Heart right ventricle (tissue), 16 donors: ENCODE data around the gene PCDHGA8. TPM values are rescaled to one million over a fixed set of nuclear protein-coding genes. Genes with fewer than 3 reads are reported as not detected.

Experiments
- ATAC-seq, 8 donors: fragments of 200-7000 bp; cut with Tn5 transposase; one replicate each; pipeline ENCODE4 v1.9.1; 2020; ENCODE audit warnings: mild to moderate bottlenecking in 8 of 8, moderate library complexity in 8 of 8, moderate number of reproducible peaks in 1 of 8
- DNase-seq, 2 donors: peaks; one replicate each; pipeline ENCODE4 v3.0.0-alpha.2; 2020
- H3K27ac ChIP-seq, 10 donors: fragments of 200-600 bp; sonication (generic) in 2 of 10; one replicate each; pipeline versions ENCODE4 v1.5.0 to v1.8.0; 2020 to 2022; ENCODE audit warnings: mild to moderate bottlenecking in 3 of 10
- H3K27me3 ChIP-seq, 7 donors: fragments of 200-600 bp; one replicate each; pipeline ENCODE4 v1.8.0; 2021 to 2022; ENCODE audit warnings: mild to moderate bottlenecking in 2 of 7
- H3K36me3 ChIP-seq, 9 donors: fragments of 200-600 bp; sonication (generic) in 1 of 9; one replicate each; pipeline versions ENCODE4 v1.5.0 to v1.8.0; 2020 to 2022; ENCODE audit warnings: mild to moderate bottlenecking in 2 of 9
- H3K4me1 ChIP-seq, 9 donors: fragments of 200-600 bp; sonication (generic) in 1 of 9; one replicate each; pipeline versions ENCODE4 v1.5.0 to v1.8.0; 2020 to 2022; ENCODE audit warnings: mild to moderate bottlenecking in 4 of 9
- H3K4me3 ChIP-seq, 10 donors: fragments of 200-600 bp; sonication (generic) in 2 of 10; one replicate each; pipeline versions ENCODE4 v1.5.0 to v1.8.0; 2020 to 2022; ENCODE audit warnings: mild to moderate bottlenecking in 7 of 10, moderate library complexity in 2 of 10
- H3K9me3 ChIP-seq, 11 donors: fragments of 200-600 bp in 10 of 11; sonication (generic) in 2 of 11; one replicate each; pipeline versions ENCODE4 v1.5.0 to v1.8.0; 2013 to 2022; ENCODE audit warnings: mild to moderate bottlenecking in 2 of 11, control low read depth in 1 of 11, moderate library complexity in 1 of 11
- WGBS, 2 donors: extraction: QIAGEN DNeasy Blood & Tissue Kit; methylation state at CpG; one replicate each; pipeline ENCODE4 v1.1.7; 2013; ENCODE audit warnings: inconsistent platforms in 1 of 2; 5-methylcytosine and 5-hydroxymethylcytosine counted together
- intact Hi-C, 10 donors: fragments of 100-400 bp; cut with DNase I; formaldehyde crosslinking; loops; one replicate each; pipeline versions ENCODE4 v1.11.1 to v1.14.2; 2022
- polyA plus RNA-seq, 2 donors: library from polyadenylated mRNA; stranded (reverse); fragments of 200-250 nt; gene quantifications; one replicate each; pipeline ENCODE4 v1.2.3, GENCODE V29; 2013
- total RNA-seq, 10 donors: library from RNA; stranded (reverse); fragmentation: NEBNext Ultra II Directional in 3 of 10; extraction: Animal tissue kit (Norgen Biotek cat#: 25700) in 3 of 10; gene quantifications; one replicate each; pipeline versions ENCODE4 v1.2.1 to v1.2.4, GENCODE V29; 2021 to 2023
- TF ChIP-seq, protein P1 (sequence below), 9 donors: fragments of 200-600 bp; sonication (generic) in 2 of 9; IDR thresholded peaks; one replicate each; pipeline versions ENCODE4 v1.5.0 to v1.8.0; 2021 to 2022; ENCODE audit warnings: antibody characterized with exemption in 9 of 9, mild to moderate bottlenecking in 5 of 9, moderate library complexity in 1 of 9
- donor health status: Arrhythmogenic right ventricular cardiomyopathy.
- donor health status: ischemic (EF 13 %, LVEDD 7.1; RV severe dilation, severe dysfunction).
- donor health status: healthy with polysubstance abuse.
- donor health status: DM: no; HTN: yes; CAD: no.
- donor health status: DM: no; HTN: no; CAD: no.
- donor health status: ischemic (EF 25% LVEDD 6.9; RV normal size, moderate dysfunction).
- donor health status: ischemic (EF 25% LVEDD 5.7; RV mildly dilated, moderate dysfunction).
- donor health status: healthy.
- donor health status: DM: yes; HTN: yes; CAD: no.
- donor health status: Ischemic cardiomyopathy.
- donor health status: ischemic (EF 35%, LVEDD 5.7; RV mildly dilated, moderate dysfunction).
- donor health status: nonischemic (EF 11% LVEDD 7.7; RV severe dilation, severe dysfunction).
- donor health status: DM: yes; HTN: yes; CAD: no.
- donor health status: PGD.
- donor health status: ischemic (EF 29% LVEDD 5.4; RV normal size, mild dysfunction).
- donor health status: nonischemic (EF 23%, LVEDD 6.1; RV moderate dilation, normal function).

PCDHGA8 gene
- total and polyA plus RNA-seq, 12 donors: 0.28 to 11.2 (median 8.5) TPM

DNA sequence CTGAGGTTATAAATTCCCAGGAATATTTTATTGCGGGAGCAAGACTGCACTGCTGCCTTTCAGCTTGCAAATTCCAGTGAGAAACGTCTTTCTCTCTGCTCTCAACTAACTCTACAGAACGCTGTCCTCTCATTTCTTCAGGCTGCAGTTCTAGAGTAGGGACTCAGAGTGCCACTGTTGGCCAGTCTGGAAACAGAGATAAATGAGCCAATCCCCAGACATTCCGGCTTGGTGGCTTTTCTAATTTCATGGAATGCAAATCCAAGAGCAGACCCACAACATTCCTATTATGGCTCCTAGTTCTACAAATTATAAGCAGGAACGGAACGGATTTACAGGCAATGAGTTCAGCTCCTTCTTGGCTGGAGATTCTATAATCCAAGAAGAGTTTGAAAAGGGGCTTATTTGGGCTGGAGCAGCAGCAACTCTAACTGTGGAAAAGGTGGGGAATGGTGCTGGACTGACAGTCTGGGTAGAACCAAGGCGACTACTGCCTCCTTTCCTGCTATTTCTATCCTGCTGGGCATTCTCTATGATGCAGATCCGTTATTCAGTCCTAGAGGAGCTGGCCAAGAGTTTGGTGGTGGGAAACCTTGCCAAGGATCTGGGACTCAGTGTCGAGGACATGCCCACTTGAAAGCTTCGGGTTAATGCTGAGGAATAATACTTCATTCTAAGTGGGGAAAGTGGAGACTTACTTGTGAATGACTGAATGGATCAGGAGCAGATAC lies 47.1 kb downstream of the PCDHGA8 start:
- no peak overlapping the region for H3K4me3 ChIP-seq
- intact Hi-C loops: loop anchor here in 1 of 10 donors (5.0 kb wide), 1 partner anchor 38 kb away; the partner anchor contains the start of gene PCDHGC3
- peaks cover 0 to 16% (median 0%) of the 10 kb centered on the region in 9 donors for H3K4me1 ChIP-seq
- 60 to 66% methylated on average over 10 of the region's 10 CpGs for WGBS, 2 donors
- H3K36me3 ChIP-seq: peaks cover 0 to 33% (median 0%) of the 10 kb centered on the region in 9 donors
- ATAC-seq (peak in 3 of 8 donors; percentile 26 to 70 (median 68)), DNase-seq (no peak)
- H3K9me3 ChIP-seq: peaks cover 0 to 94% (median 40%) of the 10 kb centered on the region in 11 donors
- no peak overlapping the region for H3K27ac ChIP-seq
- no peaks in the 10 kb centered on the region for H3K27me3 ChIP-seq
- TF ChIP-seq, protein P1, sequence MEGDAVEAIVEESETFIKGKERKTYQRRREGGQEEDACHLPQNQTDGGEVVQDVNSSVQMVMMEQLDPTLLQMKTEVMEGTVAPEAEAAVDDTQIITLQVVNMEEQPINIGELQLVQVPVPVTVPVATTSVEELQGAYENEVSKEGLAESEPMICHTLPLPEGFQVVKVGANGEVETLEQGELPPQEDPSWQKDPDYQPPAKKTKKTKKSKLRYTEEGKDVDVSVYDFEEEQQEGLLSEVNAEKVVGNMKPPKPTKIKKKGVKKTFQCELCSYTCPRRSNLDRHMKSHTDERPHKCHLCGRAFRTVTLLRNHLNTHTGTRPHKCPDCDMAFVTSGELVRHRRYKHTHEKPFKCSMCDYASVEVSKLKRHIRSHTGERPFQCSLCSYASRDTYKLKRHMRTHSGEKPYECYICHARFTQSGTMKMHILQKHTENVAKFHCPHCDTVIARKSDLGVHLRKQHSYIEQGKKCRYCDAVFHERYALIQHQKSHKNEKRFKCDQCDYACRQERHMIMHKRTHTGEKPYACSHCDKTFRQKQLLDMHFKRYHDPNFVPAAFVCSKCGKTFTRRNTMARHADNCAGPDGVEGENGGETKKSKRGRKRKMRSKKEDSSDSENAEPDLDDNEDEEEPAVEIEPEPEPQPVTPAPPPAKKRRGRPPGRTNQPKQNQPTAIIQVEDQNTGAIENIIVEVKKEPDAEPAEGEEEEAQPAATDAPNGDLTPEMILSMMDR (IDR thresholded peaks at IDR 0.05): no peak

DNA sequence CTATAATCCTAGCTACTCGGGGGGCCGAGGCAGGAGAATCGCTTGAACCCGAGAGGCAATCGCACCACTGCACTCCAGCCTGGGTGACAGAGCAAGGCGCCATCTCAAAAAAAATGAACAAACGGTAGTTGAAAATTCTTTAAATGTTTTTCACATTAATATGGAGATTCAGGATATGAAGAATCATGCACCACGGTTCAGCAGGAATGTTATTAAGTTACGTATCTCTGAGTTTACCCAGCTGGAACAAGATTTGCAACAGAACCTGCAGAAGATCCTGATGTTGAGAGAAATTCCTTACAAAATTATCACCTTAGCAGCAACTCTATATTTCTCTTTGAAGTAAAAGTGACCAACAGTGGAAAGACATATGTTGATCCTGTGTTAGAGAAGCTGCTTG lies 47.9 kb downstream of the PCDHGA8 start:
- DNase-seq (no peak), ATAC-seq (no peak)
- WGBS, 2 donors: 97% methylated on average over 9 of the region's 9 CpGs
- Histone ChIP-seq H3K36me3 (peaks cover 0 to 40% (median 0%) of the 10 kb centered on the region in 9 donors), H3K27ac (no peak overlapping the region), H3K4me1 (peaks cover 0 to 16% (median 0%) of the 10 kb centered on the region in 9 donors), H3K27me3 (no peaks in the 10 kb centered on the region), H3K9me3 (peaks cover 0 to 94% (median 45%) of the 10 kb centered on the region in 11 donors), H3K4me3 (no peak overlapping the region)
- TF ChIP-seq, protein P1 (IDR thresholded peaks at IDR 0.05): no peak
- intact Hi-C loops: loop anchor here in 1 of 10 donors (5.0 kb wide), 1 partner anchor 37 kb away; the partner anchor contains the start of gene PCDHGC3

DNA sequence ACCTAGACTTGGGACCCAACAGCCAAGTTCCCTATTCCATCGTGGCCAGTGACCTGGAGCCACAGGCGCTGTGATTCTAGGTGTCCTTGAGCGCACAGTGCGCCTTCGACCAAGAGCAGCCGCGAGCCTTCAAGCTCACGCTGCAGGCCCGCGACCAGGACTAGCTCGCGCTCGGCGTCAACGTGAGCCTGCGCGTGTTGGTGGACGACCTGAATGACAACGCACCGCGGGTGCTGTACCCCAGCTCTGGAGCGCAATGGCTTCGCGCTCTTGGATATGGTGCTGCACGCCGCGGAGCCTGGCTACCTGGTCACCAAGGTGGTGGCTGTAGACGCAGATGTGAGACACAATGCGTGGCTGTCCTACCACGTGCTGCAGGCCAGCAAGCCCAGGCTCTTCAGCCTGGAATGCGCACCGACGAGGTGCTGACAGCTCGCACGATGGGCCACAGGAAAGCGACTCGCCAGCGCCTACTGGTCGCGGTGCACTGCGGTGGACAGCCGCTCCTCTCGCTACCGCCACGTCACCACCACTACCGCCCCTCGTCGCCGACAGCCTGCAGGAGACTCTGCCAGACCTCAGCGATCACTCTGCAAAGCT lies 49.2 kb downstream of the PCDHGA8 start:
- ATAC-seq (peak; percentile 60 to 92 (median 82)), DNase-seq (no peak)
- peaks cover 0 to 32% (median 0%) of the 10 kb centered on the region in 9 donors for H3K36me3 ChIP-seq
- H3K27me3 ChIP-seq: no peaks in the 10 kb centered on the region
- no peak overlapping the region for H3K4me3 ChIP-seq
- peaks cover 0 to 88% (median 38%) of the 10 kb centered on the region in 11 donors for H3K9me3 ChIP-seq
- WGBS, 2 donors: 51 to 53% methylated on average over 50 of the region's 50 CpGs
- H3K4me1 ChIP-seq: peaks cover 0 to 16% (median 0%) of the 10 kb centered on the region in 9 donors
- intact Hi-C loops: loop anchor here in 1 of 10 donors (5.0 kb wide), 1 partner anchor 36 kb away; the partner anchor contains the start of gene PCDHGC3
- TF ChIP-seq, protein P1 (IDR thresholded peaks at IDR 0.05): peak in 1 of 9 donors; percentile 5
- H3K27ac ChIP-seq: peak overlapping the region in 1 of 10 donors; percentile 5

Other genes starting within 250 kb of the PCDHGA8 start
Only the 30 nearest of the 37 such genes appear.
- 1 to 10 TPM in 5 of 10 donors, under 1 TPM in 5; 0.34 to 3.4 (median 1.1) TPM for gene PCDHB9, start 205.5 kb upstream of the PCDHGA8 start, total RNA-seq
- under 1 TPM; 0.25 to 0.59 TPM for gene PCDHB9, start 205.5 kb upstream of the PCDHGA8 start, polyA plus RNA-seq
- 1 to 10 TPM in 3 of 10 donors, under 1 TPM in 7; 0.28 to 1.3 (median 0.68) TPM for gene PCDHB10, start 200.3 kb upstream of the PCDHGA8 start, total RNA-seq
- under 1 TPM; 0.42 to 0.59 TPM for gene PCDHB10, start 200.3 kb upstream of the PCDHGA8 start, polyA plus RNA-seq
- gene PCDHB11, start 193.0 kb upstream of the PCDHGA8 start, total RNA-seq: 1 to 10 TPM in 7 of 10 donors, under 1 TPM in 3; 0.64 to 2.8 (median 1.4) TPM
- under 1 TPM; 0.26 to 0.37 TPM for gene PCDHB11, start 193.0 kb upstream of the PCDHGA8 start, polyA plus RNA-seq
- 1 to 10 TPM in 6 of 10 donors, under 1 TPM in 4; 0.79 to 1.7 (median 1.1) TPM for gene PCDHB12, start 183.9 kb upstream of the PCDHGA8 start, total RNA-seq
- gene PCDHB12, start 183.9 kb upstream of the PCDHGA8 start, polyA plus RNA-seq: under 1 TPM; 0.51 to 0.58 TPM
- gene PCDHB13, start 178.7 kb upstream of the PCDHGA8 start, total RNA-seq: 1 to 10 TPM; 2.7 to 5.4 (median 3.6) TPM
- gene PCDHB13, start 178.7 kb upstream of the PCDHGA8 start, polyA plus RNA-seq: 1 to 10 TPM; 1.0 to 1.3 TPM
- 1 to 10 TPM; 1.4 to 9.0 (median 4.2) TPM for gene PCDHB14, start 169.3 kb upstream of the PCDHGA8 start, total RNA-seq
- gene PCDHB14, start 169.3 kb upstream of the PCDHGA8 start, polyA plus RNA-seq: 1 to 10 TPM; 1.2 to 2.2 TPM
- gene PCDHB15, start 147.2 kb upstream of the PCDHGA8 start, total RNA-seq: 10 to 100 TPM in 2 of 10 donors, 1 to 10 TPM in 8; 3.3 to 10.5 (median 5.2) TPM
- 1 to 10 TPM; 2.3 to 3.4 TPM for gene PCDHB15, start 147.2 kb upstream of the PCDHGA8 start, polyA plus RNA-seq
- gene SLC25A2, start 88.6 kb upstream of the PCDHGA8 start, total RNA-seq: under 1 TPM in 2 of 10 donors, not detected in 8; 0.28 TPM
- under 1 TPM in 1 of 2 donors, not detected in 1; 0.22 TPM for gene SLC25A2, start 88.6 kb upstream of the PCDHGA8 start, polyA plus RNA-seq
- gene TAF7, start 71.8 kb upstream of the PCDHGA8 start, total RNA-seq: 100 to 1,000 TPM in 8 of 10 donors, 10 to 100 TPM in 2; 93.4 to 111 (median 107) TPM
- 10 to 100 TPM; 33.1 to 89.9 TPM for gene TAF7, start 71.8 kb upstream of the PCDHGA8 start, polyA plus RNA-seq
- 1 to 10 TPM; 2.1 to 5.0 (median 2.8) TPM for gene PCDHGA1, start 62.1 kb upstream of the PCDHGA8 start, total RNA-seq
- gene PCDHGA1, start 62.1 kb upstream of the PCDHGA8 start, polyA plus RNA-seq: 1 to 10 TPM in 1 of 2 donors, under 1 TPM in 1; 0.57 to 1.5 TPM
- gene PCDHGA2, start 53.9 kb upstream of the PCDHGA8 start, total RNA-seq: 10 to 100 TPM in 6 of 10 donors, 1 to 10 TPM in 4; 7.0 to 15.3 (median 12.2) TPM
- gene PCDHGA2, start 53.9 kb upstream of the PCDHGA8 start, polyA plus RNA-seq: 1 to 10 TPM; 1.6 to 2.0 TPM
- 10 to 100 TPM; 10.0 to 21.0 (median 15.2) TPM for gene PCDHGA3, start 48.8 kb upstream of the PCDHGA8 start, total RNA-seq
- 1 to 10 TPM; 1.3 to 7.5 TPM for gene PCDHGA3, start 48.8 kb upstream of the PCDHGA8 start, polyA plus RNA-seq
- gene PCDHGB1, start 42.5 kb upstream of the PCDHGA8 start, total RNA-seq: 10 to 100 TPM in 3 of 10 donors, 1 to 10 TPM in 7; 5.2 to 13.2 (median 9.0) TPM
- gene PCDHGB1, start 42.5 kb upstream of the PCDHGA8 start, polyA plus RNA-seq: 1 to 10 TPM in 1 of 2 donors, under 1 TPM in 1; 0.19 to 7.2 TPM
- gene PCDHGA4, start 37.6 kb upstream of the PCDHGA8 start, total RNA-seq: 10 to 100 TPM in 8 of 10 donors, 1 to 10 TPM in 2; 7.4 to 16.0 (median 10.5) TPM
- 1 to 10 TPM in 1 of 2 donors, under 1 TPM in 1; 0.70 to 4.8 TPM for gene PCDHGA4, start 37.6 kb upstream of the PCDHGA8 start, polyA plus RNA-seq
- 10 to 100 TPM in 7 of 10 donors, 1 to 10 TPM in 3; 8.2 to 17.0 (median 11.5) TPM for gene PCDHGB2, start 32.6 kb upstream of the PCDHGA8 start, total RNA-seq
- 1 to 10 TPM in 1 of 2 donors, under 1 TPM in 1; 0.64 to 5.2 TPM for gene PCDHGB2, start 32.6 kb upstream of the PCDHGA8 start, polyA plus RNA-seq
- 1 to 10 TPM; 5.5 to 9.7 (median 7.1) TPM for gene PCDHGA5, start 28.5 kb upstream of the PCDHGA8 start, total RNA-seq
- gene PCDHGA5, start 28.5 kb upstream of the PCDHGA8 start, polyA plus RNA-seq: 1 to 10 TPM in 1 of 2 donors, under 1 TPM in 1; 0.59 to 5.3 TPM
- 10 to 100 TPM in 3 of 10 donors, 1 to 10 TPM in 7; 7.0 to 14.0 (median 9.3) TPM for gene PCDHGB3, start 22.4 kb upstream of the PCDHGA8 start, total RNA-seq
- 1 to 10 TPM in 1 of 2 donors, under 1 TPM in 1; 0.39 to 5.1 TPM for gene PCDHGB3, start 22.4 kb upstream of the PCDHGA8 start, polyA plus RNA-seq
- gene PCDHGA6, start 18.7 kb upstream of the PCDHGA8 start, total RNA-seq: 10 to 100 TPM in 1 of 10 donors, 1 to 10 TPM in 9; 5.4 to 10.6 (median 8.1) TPM
- 1 to 10 TPM; 1.2 to 9.4 TPM for gene PCDHGA6, start 18.7 kb upstream of the PCDHGA8 start, polyA plus RNA-seq
- gene PCDHGA7, start 9.9 kb upstream of the PCDHGA8 start, total RNA-seq: 10 to 100 TPM in 1 of 10 donors, 1 to 10 TPM in 9; 5.9 to 11.5 (median 8.1) TPM
- gene PCDHGA7, start 9.9 kb upstream of the PCDHGA8 start, polyA plus RNA-seq: 1 to 10 TPM in 1 of 2 donors, under 1 TPM in 1; 0.54 to 6.4 TPM
- 10 to 100 TPM in 1 of 10 donors, 1 to 10 TPM in 9; 5.1 to 10.9 (median 7.3) TPM for gene PCDHGB4, start 4.9 kb upstream of the PCDHGA8 start, total RNA-seq
- 1 to 10 TPM in 1 of 2 donors, under 1 TPM in 1; 0.96 to 3.3 TPM for gene PCDHGB4, start 4.9 kb upstream of the PCDHGA8 start, polyA plus RNA-seq
- 10 to 100 TPM in 2 of 10 donors, 1 to 10 TPM in 8; 6.6 to 12.1 (median 8.2) TPM for gene PCDHGB5, start 5.3 kb downstream of the PCDHGA8 start, total RNA-seq
- 1 to 10 TPM; 1.6 to 3.8 TPM for gene PCDHGB5, start 5.3 kb downstream of the PCDHGA8 start, polyA plus RNA-seq
- 1 to 10 TPM; 4.0 to 8.3 (median 6.0) TPM for gene PCDHGA9, start 10.1 kb downstream of the PCDHGA8 start, total RNA-seq
- gene PCDHGA9, start 10.1 kb downstream of the PCDHGA8 start, polyA plus RNA-seq: 1 to 10 TPM in 1 of 2 donors, under 1 TPM in 1; 0.55 to 7.1 TPM
- 10 to 100 TPM in 1 of 10 donors, 1 to 10 TPM in 9; 4.6 to 10.2 (median 6.6) TPM for gene PCDHGB6, start 15.4 kb downstream of the PCDHGA8 start, total RNA-seq
- gene PCDHGB6, start 15.4 kb downstream of the PCDHGA8 start, polyA plus RNA-seq: 1 to 10 TPM; 1.1 to 5.8 TPM
- 1 to 10 TPM; 4.3 to 7.8 (median 6.7) TPM for gene PCDHGA10, start 20.4 kb downstream of the PCDHGA8 start, total RNA-seq
- 1 to 10 TPM in 1 of 2 donors, under 1 TPM in 1; 0.52 to 3.4 TPM for gene PCDHGA10, start 20.4 kb downstream of the PCDHGA8 start, polyA plus RNA-seq
- 10 to 100 TPM in 8 of 10 donors, 1 to 10 TPM in 2; 5.9 to 12.6 (median 10.5) TPM for gene PCDHGB7, start 25.0 kb downstream of the PCDHGA8 start, total RNA-seq
- 1 to 10 TPM; 1.9 to 5.6 TPM for gene PCDHGB7, start 25.0 kb downstream of the PCDHGA8 start, polyA plus RNA-seq
- 1 to 10 TPM; 3.3 to 8.5 (median 5.4) TPM for gene PCDHGA11, start 28.4 kb downstream of the PCDHGA8 start, total RNA-seq
- 1 to 10 TPM in 1 of 2 donors, under 1 TPM in 1; 0.74 to 7.2 TPM for gene PCDHGA11, start 28.4 kb downstream of the PCDHGA8 start, polyA plus RNA-seq
- gene PCDHGA12, start 37.9 kb downstream of the PCDHGA8 start, total RNA-seq: 1 to 10 TPM; 5.4 to 9.2 (median 6.1) TPM
- 1 to 10 TPM; 1.6 to 5.3 TPM for gene PCDHGA12, start 37.9 kb downstream of the PCDHGA8 start, polyA plus RNA-seq
- 10 to 100 TPM; 12.8 to 19.5 (median 15.9) TPM for gene PCDHGC3, start 83.3 kb downstream of the PCDHGA8 start, total RNA-seq
- gene PCDHGC3, start 83.3 kb downstream of the PCDHGA8 start, polyA plus RNA-seq: 10 to 100 TPM; 43.4 to 48.6 TPM
- gene PCDHGC4, start 92.4 kb downstream of the PCDHGA8 start, total RNA-seq: 1 to 10 TPM; 1.7 to 4.3 (median 3.1) TPM
- 1 to 10 TPM in 1 of 2 donors, under 1 TPM in 1; 0.12 to 5.0 TPM for gene PCDHGC4, start 92.4 kb downstream of the PCDHGA8 start, polyA plus RNA-seq
- 1 to 10 TPM; 2.2 to 4.9 (median 3.3) TPM for gene PCDHGC5, start 96.4 kb downstream of the PCDHGA8 start, total RNA-seq
- 10 to 100 TPM in 1 of 2 donors, under 1 TPM in 1; 0.38 to 10.2 TPM for gene PCDHGC5, start 96.4 kb downstream of the PCDHGA8 start, polyA plus RNA-seq